Prostate gland (tissue), 2 donors: Measurements from ENCODE around the gene CBX2. TPM values are rescaled to one million over a fixed set of nuclear protein-coding genes. Genes with fewer than 3 reads are reported as not detected.
"Not testable (repeated sequence)": the region's sequence is repeated elsewhere in the genome, so short reads cannot be mapped to it uniquely, and the experiment has no call there.

Experiments used
- DNase-seq: peaks from one replicate; pipeline ENCODE4 v3.0.0-alpha.2; 2019; ENCODE audit warnings: low spot score
- H3K27ac ChIP-seq, 2 donors: fragments of 200-600 bp; sonication (generic); 2 replicates each; pipeline ENCODE4 v1.5.1; 2017 to 2019
- H3K27me3 ChIP-seq: fragments of 200-600 bp; sonication (generic); replicated peaks from 2 replicates; pipeline ENCODE4 v1.5.1; 2019; ENCODE audit not compliant: insufficient read depth
- H3K36me3 ChIP-seq, 2 donors: fragments of 200-600 bp; sonication (generic); 1 replicate in 1 of 2; 2 replicates in 1 of 2; pipeline versions ENCODE4 v1.5.1 to v1.8.1; 2017 to 2019
- H3K4me1 ChIP-seq: fragments of 200-600 bp; sonication (generic); replicated peaks from 2 replicates; pipeline ENCODE4 v1.5.1; 2019
- H3K4me3 ChIP-seq, 2 donors: fragments of 200-600 bp; sonication (generic); 2 replicates each; pipeline ENCODE4 v1.5.1; 2017 to 2019
- H3K9me3 ChIP-seq: fragments of 200-600 bp; sonication (generic); 2 replicates; pipeline ENCODE4 v1.5.1; 2017
- CTCF ChIP-seq, 4 experiments: fragments of 200-600 bp in 2 of 4; fragments of 450-650 bp in 2 of 4; sonication (generic) in 2 of 4; IDR thresholded peaks; 1 replicate in 3 of 4; 2 replicates in 1 of 4; pipeline ENCODE4 v1.5.1; 2016 to 2019; ENCODE audit warnings: antibody characterized with exemption in 4 of 4, mild to moderate bottlenecking in 2 of 4, moderate library complexity in 2 of 4
- POLR2A ChIP-seq: fragments of 450-650 bp; IDR thresholded peaks from one replicate; pipeline ENCODE4 v1.6.1; 2016; ENCODE audit warnings: antibody characterized with exemption, mild to moderate bottlenecking
- POLR2AphosphoS5 ChIP-seq: sonication (generic); formaldehyde crosslinking; IDR thresholded peaks from one replicate; pipeline ENCODE4 v1.6.1; 2017; ENCODE audit warnings: antibody characterized with exemption
- WGBS: methylation state at CpG from one replicate; pipeline ENCODE4 v1.1.5; 2018; 5-methylcytosine and 5-hydroxymethylcytosine counted together
- intact Hi-C: fragments of 100-400 bp; cut with DNase I; formaldehyde crosslinking; loops from one replicate; pipeline ENCODE4 v1.14.2; 2022
- total RNA-seq, 2 donors: library from RNA; depleted of rRNA; stranded (reverse); fragments of >200 nt; gene quantifications; one replicate each; pipeline ENCODE4 v1.1.0, GENCODE V29; 2016

The CBX2 gene
- total RNA-seq, 2 donors from 2014 or later, result 2.0 to 17.0 TPM

GRCh38 chr17:79760197-79760906 lies 17.6 kb upstream of the CBX2 start:
- Histone ChIP-seq H3K27ac (no peak overlapping the region), H3K27me3 (no peaks in the 10 kb centered on the region), H3K9me3 (no peaks in the 10 kb centered on the region), H3K36me3 (no peaks in the 10 kb centered on the region), H3K4me3 (no peak overlapping the region), H3K4me1 (no peaks in the 10 kb centered on the region)
- TF ChIP-seq CTCF (IDR thresholded peaks at IDR 0.05) (no peak), POLR2A (no peak), POLR2AphosphoS5 (no peak)
- DNase-seq, result no peak
- WGBS, result 75% methylated on average over 21 of the region's 21 CpGs
- intact Hi-C loops, result no loop called here

- no peak overlapping the region for H3K27ac ChIP-seq
- no peaks in the 10 kb centered on the region for H3K27me3 ChIP-seq
- TF ChIP-seq POLR2AphosphoS5 (no peak), POLR2A (no peak), CTCF (IDR thresholded peaks at IDR 0.05) (no peak)
- intact Hi-C loops, result no loop called here
- no peak overlapping the region for H3K4me3 ChIP-seq
- no peak for DNase-seq
- no peaks in the 10 kb centered on the region for H3K4me1 ChIP-seq
- no peaks in the 10 kb centered on the region for H3K36me3 ChIP-seq
- no peaks in the 10 kb centered on the region for H3K9me3 ChIP-seq
- WGBS, result 78% methylated on average over 19 of the region's 19 CpGs
These were observed 15.9 kb upstream of the CBX2 start for GRCh38 chr17:79761894-79762589.

- H3K36me3 ChIP-seq, result no peaks in the 10 kb centered on the region
- H3K4me1 ChIP-seq, result no peaks in the 10 kb centered on the region
- no peak for DNase-seq
- no peak overlapping the region for H3K27ac ChIP-seq
- H3K9me3 ChIP-seq, result no peaks in the 10 kb centered on the region
- intact Hi-C loops, result no loop called here
- WGBS, result 75% methylated on average over 3 of the region's 3 CpGs
- no peaks in the 10 kb centered on the region for H3K27me3 ChIP-seq
- H3K4me3 ChIP-seq, result no peak overlapping the region
- no peak for TF ChIP-seq POLR2AphosphoS5
- TF ChIP-seq POLR2A, result no peak
These were observed 12.2 kb upstream of the CBX2 start for GRCh38 chr17:79765708-79766107.

- Histone ChIP-seq H3K36me3 (no peaks in the 10 kb centered on the region), H3K27ac (no peak overlapping the region), H3K4me3 (no peak overlapping the region), H3K9me3 (no peaks in the 10 kb centered on the region), H3K27me3 (no peaks in the 10 kb centered on the region), H3K4me1 (no peaks in the 10 kb centered on the region)
- DNase-seq, result no peak
- TF ChIP-seq CTCF (IDR thresholded peaks at IDR 0.05), result no peak
- no peak for TF ChIP-seq POLR2A
- no peak for TF ChIP-seq POLR2AphosphoS5
- intact Hi-C loops, result no loop called here
- 90% methylated on average over 28 of the region's 28 CpGs for WGBS
These were observed 8.1 kb upstream of the CBX2 start for GRCh38 chr17:79769570-79770506.

GRCh38 chr17:79771276-79771675 lies 6.7 kb upstream of the CBX2 start:
- Histone ChIP-seq H3K27me3 (peaks cover 1% of the 10 kb centered on the region), H3K4me1 (no peaks in the 10 kb centered on the region), H3K36me3 (no peaks in the 10 kb centered on the region), H3K27ac (no peak overlapping the region), H3K9me3 (no peaks in the 10 kb centered on the region), H3K4me3 (no peak overlapping the region)
- no peak for DNase-seq
- WGBS, result 91% methylated on average over 6 of the region's 6 CpGs
- TF ChIP-seq POLR2A (no peak), CTCF (IDR thresholded peaks at IDR 0.05) (no peak), POLR2AphosphoS5 (no peak)
- intact Hi-C loops, result no loop called here

- H3K27me3 ChIP-seq, H3K27ac ChIP-seq, H3K4me3 ChIP-seq, DNase-seq, intact Hi-C loops, H3K4me1 ChIP-seq, H3K36me3 ChIP-seq, H3K9me3 ChIP-seq: not testable (repeated sequence)
- 61% methylated on average over 9 of the region's 9 CpGs for WGBS
These were observed 5.2 kb upstream of the CBX2 start for GRCh38 chr17:79772726-79773125.
